Measurements from ENCODE around the gene IER5L.

DNA sequence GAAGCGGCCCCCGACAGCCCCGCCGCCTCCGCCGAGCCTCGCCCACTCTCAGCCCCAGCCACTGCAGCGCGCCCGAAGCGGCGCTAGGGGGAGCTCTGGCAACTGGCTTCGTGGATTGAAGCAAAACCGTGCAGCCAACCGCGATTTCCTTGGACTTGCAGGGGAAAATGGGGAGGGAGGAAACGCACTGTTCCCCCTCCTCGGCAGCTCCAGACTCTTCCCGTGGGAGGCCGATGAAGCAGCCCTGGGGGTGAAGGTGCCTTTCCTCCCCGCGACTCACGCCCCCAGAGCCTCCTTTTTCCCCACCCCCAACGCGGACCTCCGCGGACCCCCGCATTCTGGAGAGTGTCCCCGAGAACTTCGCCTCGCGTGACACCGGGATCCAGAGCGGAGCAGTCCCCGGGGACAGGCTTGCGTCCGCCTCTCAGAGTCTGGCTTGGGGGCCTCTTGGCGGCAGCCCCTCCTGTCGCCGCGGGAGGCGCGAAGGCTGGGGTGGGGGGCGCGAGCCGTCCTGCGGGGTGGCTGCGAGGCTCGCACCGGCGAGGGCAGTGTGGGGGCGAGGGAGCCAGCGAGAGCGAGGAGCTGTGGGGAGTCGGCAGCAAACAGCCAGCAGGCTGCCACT lies 3.8 kb downstream of the IER5L start:
- TF ChIP-seq, protein P1, sequence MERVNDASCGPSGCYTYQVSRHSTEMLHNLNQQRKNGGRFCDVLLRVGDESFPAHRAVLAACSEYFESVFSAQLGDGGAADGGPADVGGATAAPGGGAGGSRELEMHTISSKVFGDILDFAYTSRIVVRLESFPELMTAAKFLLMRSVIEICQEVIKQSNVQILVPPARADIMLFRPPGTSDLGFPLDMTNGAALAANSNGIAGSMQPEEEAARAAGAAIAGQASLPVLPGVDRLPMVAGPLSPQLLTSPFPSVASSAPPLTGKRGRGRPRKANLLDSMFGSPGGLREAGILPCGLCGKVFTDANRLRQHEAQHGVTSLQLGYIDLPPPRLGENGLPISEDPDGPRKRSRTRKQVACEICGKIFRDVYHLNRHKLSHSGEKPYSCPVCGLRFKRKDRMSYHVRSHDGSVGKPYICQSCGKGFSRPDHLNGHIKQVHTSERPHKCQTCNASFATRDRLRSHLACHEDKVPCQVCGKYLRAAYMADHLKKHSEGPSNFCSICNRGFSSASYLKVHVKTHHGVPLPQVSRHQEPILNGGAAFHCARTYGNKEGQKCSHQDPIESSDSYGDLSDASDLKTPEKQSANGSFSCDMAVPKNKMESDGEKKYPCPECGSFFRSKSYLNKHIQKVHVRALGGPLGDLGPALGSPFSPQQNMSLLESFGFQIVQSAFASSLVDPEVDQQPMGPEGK (tag by site-specific recombination; IDR thresholded peaks at IDR 0.05) = peak; percentile 91
- TF ChIP-seq, protein P2, sequence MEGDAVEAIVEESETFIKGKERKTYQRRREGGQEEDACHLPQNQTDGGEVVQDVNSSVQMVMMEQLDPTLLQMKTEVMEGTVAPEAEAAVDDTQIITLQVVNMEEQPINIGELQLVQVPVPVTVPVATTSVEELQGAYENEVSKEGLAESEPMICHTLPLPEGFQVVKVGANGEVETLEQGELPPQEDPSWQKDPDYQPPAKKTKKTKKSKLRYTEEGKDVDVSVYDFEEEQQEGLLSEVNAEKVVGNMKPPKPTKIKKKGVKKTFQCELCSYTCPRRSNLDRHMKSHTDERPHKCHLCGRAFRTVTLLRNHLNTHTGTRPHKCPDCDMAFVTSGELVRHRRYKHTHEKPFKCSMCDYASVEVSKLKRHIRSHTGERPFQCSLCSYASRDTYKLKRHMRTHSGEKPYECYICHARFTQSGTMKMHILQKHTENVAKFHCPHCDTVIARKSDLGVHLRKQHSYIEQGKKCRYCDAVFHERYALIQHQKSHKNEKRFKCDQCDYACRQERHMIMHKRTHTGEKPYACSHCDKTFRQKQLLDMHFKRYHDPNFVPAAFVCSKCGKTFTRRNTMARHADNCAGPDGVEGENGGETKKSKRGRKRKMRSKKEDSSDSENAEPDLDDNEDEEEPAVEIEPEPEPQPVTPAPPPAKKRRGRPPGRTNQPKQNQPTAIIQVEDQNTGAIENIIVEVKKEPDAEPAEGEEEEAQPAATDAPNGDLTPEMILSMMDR (tag by site-specific recombination; IDR thresholded peaks at IDR 0.05) = peak; percentile 96
- TF ChIP-seq IKZF3 (tag by site-specific recombination; IDR thresholded peaks at IDR 0.05) = peak; percentile 98
- TF ChIP-seq ZNF324 (tag by site-specific recombination; IDR thresholded peaks at IDR 0.05) = peak; percentile 27; the same call in 1 of the 2 replicates
- no peak for TF ChIP-seq SETDB1 (IDR thresholded peaks at IDR 0.05; ENCODE audit: insufficient read length, low read length)
- no peak for TF ChIP-seq ZNF768 (tag by site-specific recombination; IDR thresholded peaks at IDR 0.05)
- TF ChIP-seq, protein P3, sequence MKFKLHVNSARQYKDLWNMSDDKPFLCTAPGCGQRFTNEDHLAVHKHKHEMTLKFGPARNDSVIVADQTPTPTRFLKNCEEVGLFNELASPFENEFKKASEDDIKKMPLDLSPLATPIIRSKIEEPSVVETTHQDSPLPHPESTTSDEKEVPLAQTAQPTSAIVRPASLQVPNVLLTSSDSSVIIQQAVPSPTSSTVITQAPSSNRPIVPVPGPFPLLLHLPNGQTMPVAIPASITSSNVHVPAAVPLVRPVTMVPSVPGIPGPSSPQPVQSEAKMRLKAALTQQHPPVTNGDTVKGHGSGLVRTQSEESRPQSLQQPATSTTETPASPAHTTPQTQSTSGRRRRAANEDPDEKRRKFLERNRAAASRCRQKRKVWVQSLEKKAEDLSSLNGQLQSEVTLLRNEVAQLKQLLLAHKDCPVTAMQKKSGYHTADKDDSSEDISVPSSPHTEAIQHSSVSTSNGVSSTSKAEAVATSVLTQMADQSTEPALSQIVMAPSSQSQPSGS (tag by site-specific recombination; IDR thresholded peaks at IDR 0.05; ENCODE audit: low read depth) = no peak
- TF ChIP-seq ZFP37 (tag by site-specific recombination; IDR thresholded peaks at IDR 0.05) = peak; percentile 52; the same call in 1 of the 2 replicates
- no peak for TF ChIP-seq ZNF670 (tag by site-specific recombination; IDR thresholded peaks at IDR 0.05; ENCODE audit: low read depth)
- no peak for TF ChIP-seq ZNF791 (tag by site-specific recombination; IDR thresholded peaks at IDR 0.05)
